HG02973 (cell line): ENCODE results near the gene PEAK3.

ENCODE experiments used
- ATAC-seq: cut with Tn5 transposase; IDR thresholded peaks from one replicate; pipeline ENCODE4 v1.9.1; 2021; ENCODE audit warnings: moderate library complexity; ENCODE audit not compliant: unreplicated experiment

PEAK3 gene

DNA sequence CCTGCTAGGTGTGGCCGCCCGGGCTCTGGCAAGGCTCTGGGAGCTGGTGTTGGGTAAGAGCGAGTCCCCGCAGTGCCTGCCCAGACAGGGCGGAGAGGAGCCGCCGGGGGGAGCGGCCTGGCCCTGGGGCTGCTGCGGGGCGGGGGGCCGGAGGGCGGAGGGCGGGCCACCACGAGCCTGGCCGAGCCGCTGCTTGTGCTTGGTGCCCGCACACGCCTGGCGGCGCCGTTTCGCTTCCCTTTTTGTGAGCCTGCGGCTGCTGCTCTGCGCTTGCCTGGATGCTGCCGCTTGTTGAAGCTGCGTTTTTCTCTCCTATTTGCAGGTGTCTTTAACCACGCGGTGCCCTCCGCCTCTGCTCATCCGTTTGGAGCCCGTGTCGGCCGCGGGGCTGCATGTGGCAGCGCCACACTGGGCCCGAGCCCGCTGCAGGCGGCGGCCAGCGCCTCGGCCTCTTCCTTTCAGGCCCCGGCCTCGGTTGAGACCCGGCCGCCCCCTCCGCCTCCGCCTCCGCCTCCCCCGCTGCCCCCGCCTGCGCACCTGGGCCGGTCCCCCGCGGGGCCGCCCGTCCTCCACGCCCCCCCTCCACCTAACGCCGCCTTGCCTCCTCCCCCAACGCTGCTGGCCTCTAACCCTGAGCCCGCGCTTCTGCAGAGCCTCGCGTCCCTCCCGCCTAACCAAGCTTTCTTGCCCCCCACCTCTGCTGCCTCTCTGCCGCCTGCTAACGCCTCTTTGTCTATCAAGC lies 54.4 kb downstream of the PEAK3 start:
- no peak for ATAC-seq

DNA sequence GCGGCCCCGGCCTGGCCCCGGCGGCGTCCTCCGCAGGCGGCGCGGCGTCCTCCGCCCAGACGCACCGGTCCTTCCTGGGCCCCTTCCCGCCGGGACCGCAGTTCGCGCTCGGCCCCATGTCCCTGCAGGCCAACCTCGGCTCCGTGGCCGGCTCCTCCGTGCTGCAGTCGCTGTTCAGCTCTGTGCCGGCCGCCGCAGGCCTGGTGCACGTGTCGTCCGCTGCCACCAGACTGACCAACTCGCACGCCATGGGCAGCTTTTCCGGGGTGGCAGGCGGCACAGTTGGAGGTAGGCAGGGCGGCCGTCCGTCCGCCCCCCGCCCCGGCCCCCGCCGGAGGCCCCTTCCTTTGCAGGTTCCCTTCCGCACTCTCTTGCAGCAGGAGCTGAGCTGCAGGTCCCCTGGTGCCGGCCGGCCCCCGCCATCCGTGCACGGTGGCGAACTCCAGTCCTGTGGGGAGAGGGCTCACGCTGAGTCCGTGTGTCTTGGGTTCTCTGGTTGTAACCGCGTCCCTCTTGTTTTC lies 55.1 kb downstream of the PEAK3 start:
- ATAC-seq = no peak

GRCh38 chr19:2226051-2226839 lies 55.7 kb downstream of the PEAK3 start:
- no peak for ATAC-seq

GRCh38 chr19:2225415-2226050 lies 56.4 kb downstream of the PEAK3 start:
- no peak for ATAC-seq

GRCh38 chr19:2224754-2225349 lies 57.1 kb downstream of the PEAK3 start:
- ATAC-seq = no peak
